HepG2 (cell line): ENCODE measurements around the gene PAN2. TPM values are rescaled to one million over a fixed set of nuclear protein-coding genes. Genes with fewer than 3 reads are reported as not detected.

ENCODE experiments used
- ATAC-seq: fragments of 200-7000 bp; cut with Tn5 transposase; 3 replicates; pipeline ENCODE4 v1.9.1; 2020; ENCODE audit warnings: mild to moderate bottlenecking, moderate library complexity
- BruUV-seq: library from RNA; stranded (reverse); fragments of 400-500 nt; replicated peaks from 2 replicates; lab custom pipeline; 2021; lab: Mats Ljungman, UMichigan
- CTCF ChIA-PET: fragments of 300-600 bp; formaldehyde crosslinking; extraction: SDS; loops from one replicate; lab custom pipeline; 2021; ENCODE audit warnings: low total read pairs, inconsistent platforms, low intra/inter-chr PET ratio; lab: Yijun Ruan, JAX
- POLR2A ChIA-PET: fragments of 350-600 bp; sonication (Branson Sonifier 250); formaldehyde crosslinking; loops from one replicate; lab custom pipeline; 2020; ENCODE audit warnings: antibody characterized with exemption, inconsistent platforms; lab: Yijun Ruan, JAX
- DNase-seq: peaks from one replicate; pipeline ENCODE4 v3.0.0-alpha.2; 2015; ENCODE audit warnings: low spot score
- FAIRE-seq: peaks from 3 replicates; lab custom pipeline; 2011; peaks lifted over from hg19 to GRCh38; lab: Jason Lieb, UNC
- H2AFZ ChIP-seq: one replicate; pipeline ENCODE4 v1.6.1; 2011; ENCODE audit warnings: low read length, inconsistent platforms
- H3K27ac ChIP-seq: fragments of 300-600 bp; 3 replicates; pipeline ENCODE4 v1.8.0; 2011; ENCODE audit warnings: mixed run types, mild to moderate bottlenecking, mixed read lengths, low read length, inconsistent platforms; ENCODE audit not compliant: insufficient read depth; ENCODE audit errors: extremely low read length
- H3K27me3 ChIP-seq, 2 experiments: fragments of 200-600 bp in 1 of 2; 2 replicates in 1 of 2; 3 replicates in 1 of 2; pipeline versions ENCODE4 v1.6.0 to v1.8.0; 2011; ENCODE audit warnings: low read length in 2 of 2, mild to moderate bottlenecking in 2 of 2, moderate library complexity in 2 of 2, inconsistent platforms in 1 of 2; ENCODE audit not compliant: insufficient read depth in 2 of 2, control insufficient read depth in 1 of 2
- H3K36me3 ChIP-seq, 2 experiments: fragments of 200-600 bp in 1 of 2; replicated peaks in 1 of 2; 2 replicates in 1 of 2; 3 replicates in 1 of 2; pipeline versions ENCODE4 v1.5.1 to v1.8.0; 2011; ENCODE audit warnings: low read length in 2 of 2, inconsistent platforms in 1 of 2; ENCODE audit not compliant: insufficient read depth in 2 of 2, control insufficient read depth in 1 of 2
- H3K4me1 ChIP-seq: 2 replicates; pipeline ENCODE4 v1.5.1; 2012; ENCODE audit warnings: low read length, inconsistent platforms; ENCODE audit not compliant: insufficient read depth
- H3K4me2 ChIP-seq: 2 replicates; pipeline ENCODE4 v1.6.0; 2011; ENCODE audit warnings: low read depth, low read length, inconsistent platforms
- H3K4me3 ChIP-seq, 3 experiments: fragments of 200-600 bp in 1 of 3; sonication (generic), shearing (Covaris generic) in 1 of 3; replicated peaks in 1 of 3; 2 replicates each; pipeline ENCODE4 v1.5.1; 2011 to 2016; ENCODE audit warnings: low read length in 3 of 3, inconsistent platforms in 2 of 3, low read depth in 2 of 3, mild to moderate bottlenecking in 2 of 3, control low read depth in 1 of 3, mixed read lengths in 1 of 3; ENCODE audit not compliant: insufficient read depth in 1 of 3
- H3K79me2 ChIP-seq: one replicate; pipeline ENCODE4 v1.6.1; 2011; ENCODE audit warnings: low read length, inconsistent platforms; ENCODE audit not compliant: insufficient read depth
- H3K9ac ChIP-seq: 2 replicates; pipeline ENCODE4 v1.6.0; 2011; ENCODE audit warnings: mild to moderate bottlenecking, low read depth, low read length, inconsistent platforms; ENCODE audit not compliant: insufficient read depth
- H3K9me3 ChIP-seq: 2 replicates; pipeline ENCODE4 v1.5.1; 2012; ENCODE audit warnings: mild to moderate bottlenecking, low read length
- H4K20me1 ChIP-seq: 2 replicates; pipeline ENCODE4 v1.6.0; 2011; ENCODE audit warnings: inconsistent platforms, mild to moderate bottlenecking, low read length, moderate library complexity; ENCODE audit not compliant: insufficient read depth
- PCBP2 ChIP-seq: fragments of 200-400 bp; formaldehyde crosslinking; optimal IDR thresholded peaks from 2 replicates; pipeline ENCODE3; 2018; ENCODE audit warnings: low read length, low read depth; ENCODE audit not compliant: poor library complexity, severe bottlenecking
- ZBTB20 ChIP-seq: sonication (generic); formaldehyde crosslinking; IDR thresholded peaks from 2 replicates; pipeline ENCODE4 v1.8.1; 2023; ENCODE audit warnings: missing genetic modification reagents, low read depth, mild to moderate bottlenecking, borderline replicate concordance
- WGBS: methylation state at CpG from one replicate; pipeline ENCODE4 v1.1.6; 2017; ENCODE audit warnings: low lambda C conversion rate; 5-methylcytosine and 5-hydroxymethylcytosine counted together
- in situ Hi-C: cut with HindIII; loops from 2 replicates; pipeline ENCODE4 v1.10.0; 2017; ENCODE audit warnings: low pct_unique_long_range_greater_than_20kb; ENCODE audit not compliant: extremely low pct_ligation_motif_present
- intact Hi-C: fragments of 100-400 bp; cut with micrococcal nuclease; formaldehyde crosslinking; loops from one replicate; pipeline ENCODE4 v1.10.0; 2022; ENCODE audit not compliant: unreplicated experiment
- polyA plus RNA-seq, 8 experiments: library from polyadenylated mRNA; depleted of rRNA in 3 of 8; stranded (reverse) in 7 of 8; unstranded in 1 of 8; fragments of >200 nt; fragmentation: Illumina TruSeq in 4 of 8; extraction: Trizol in 4 of 8; gene quantifications; 2 replicates each; pipeline versions ENCODE4 v1.2.1 to v1.2.3, GENCODE V29; 2011 to 2016; ENCODE audit warnings: low read depth in 4 of 8, missing spikeins in 1 of 8, mixed read lengths in 1 of 8; ENCODE audit not compliant: insufficient read depth in 1 of 8
- total RNA-seq, 5 experiments: library from RNA; depleted of rRNA; stranded (reverse); fragments of >200 nt; fragmentation: Illumina TruSeq; extraction: Trizol; gene quantifications; 2 replicates each; pipeline ENCODE4 v1.2.3, GENCODE V29; 2016; ENCODE audit warnings: low read depth in 1 of 5
- TF ChIP-seq, protein P1 (sequence below): IDR thresholded peaks from 2 replicates; pipeline ENCODE4 v1.6.1; 2016; ENCODE audit warnings: control low read depth

Gene PAN2
- total and polyA plus RNA-seq, 2 of the 13 experiments (the other 11 are each of a cell fraction or from before 2014, with no cell fraction given) = 27.2 to 61.1 TPM

DNA sequence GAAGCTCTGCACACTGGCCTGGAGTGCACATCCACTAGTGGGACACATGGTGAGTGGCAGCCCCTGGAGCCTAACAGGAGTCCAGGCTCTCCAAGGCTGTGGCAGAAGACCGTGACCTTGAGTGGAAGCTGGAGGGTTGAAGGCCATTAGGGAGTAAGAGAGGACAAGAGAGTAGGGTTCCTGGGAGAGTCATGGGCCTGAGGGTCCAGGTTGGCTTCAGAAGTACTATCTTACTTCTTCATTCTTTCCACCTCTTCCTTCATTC is 5.3 kb upstream of the PAN2 start (continued):
- TF ChIP-seq, protein P1, sequence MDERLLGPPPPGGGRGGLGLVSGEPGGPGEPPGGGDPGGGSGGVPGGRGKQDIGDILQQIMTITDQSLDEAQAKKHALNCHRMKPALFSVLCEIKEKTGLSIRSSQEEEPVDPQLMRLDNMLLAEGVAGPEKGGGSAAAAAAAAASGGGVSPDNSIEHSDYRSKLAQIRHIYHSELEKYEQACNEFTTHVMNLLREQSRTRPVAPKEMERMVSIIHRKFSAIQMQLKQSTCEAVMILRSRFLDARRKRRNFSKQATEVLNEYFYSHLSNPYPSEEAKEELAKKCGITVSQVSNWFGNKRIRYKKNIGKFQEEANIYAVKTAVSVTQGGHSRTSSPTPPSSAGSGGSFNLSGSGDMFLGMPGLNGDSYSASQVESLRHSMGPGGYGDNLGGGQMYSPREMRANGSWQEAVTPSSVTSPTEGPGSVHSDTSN (CRISPR knock-in tag) = peak; percentile 34; the same call in 1 of the 2 replicates

DNA sequence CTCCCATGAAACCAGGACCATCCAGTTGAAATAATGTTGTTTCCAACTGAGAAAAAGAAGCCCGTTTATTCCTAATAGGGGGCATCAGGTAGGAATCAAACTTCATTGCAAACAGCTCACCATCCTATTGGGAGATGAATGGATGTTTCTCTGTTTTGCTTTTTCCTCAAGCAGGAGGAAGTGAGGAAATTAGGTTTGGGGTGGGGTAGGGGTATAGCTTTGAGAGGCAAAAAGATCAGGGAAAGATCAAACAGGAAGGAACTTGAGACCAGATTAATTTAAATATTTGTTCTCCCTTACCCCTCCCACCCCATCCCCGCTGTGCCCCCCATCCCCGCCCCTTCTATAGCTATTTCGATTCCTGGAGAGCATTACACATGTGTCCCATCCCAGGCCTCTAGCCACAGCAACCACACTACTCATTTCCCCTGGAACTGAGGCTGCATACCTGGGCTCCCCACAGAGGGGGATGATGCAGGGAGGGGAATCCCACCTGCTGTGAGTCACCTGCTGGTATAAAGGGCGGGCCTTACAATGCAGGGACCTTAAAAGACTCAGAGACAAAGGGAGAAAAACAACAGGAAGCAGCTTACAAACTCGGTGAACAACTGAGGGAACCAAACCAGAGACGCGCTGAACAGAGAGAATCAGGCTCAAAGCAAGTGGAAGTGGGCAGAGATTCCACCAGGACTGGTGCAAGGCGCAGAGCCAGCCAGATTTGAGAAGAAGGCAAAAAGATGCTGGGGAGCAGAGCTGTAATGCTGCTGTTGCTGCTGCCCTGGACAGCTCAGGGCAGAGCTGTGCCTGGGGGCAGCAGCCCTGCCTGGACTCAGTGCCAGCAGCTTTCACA is 4.7 kb upstream of the PAN2 start, which contains the start of gene IL23A:
Gene IL23A, plus strand, starts transcription at position 577 of the 850 bp plus-strand sequence. Its CDS starts 161 bp downstream, at position 738.
- Histone ChIP-seq H3K4me3 (no peak within 1 kb of the TSS), H3K4me2 (no peak within 1 kb of the TSS), H3K79me2 (no peaks in the 10 kb centered on the region), H3K27me3 (no peaks in the 10 kb centered on the region; a peak in 1 of 5 replicates), H3K27ac (no peak within 1 kb of the TSS), H3K9me3 (no peaks in the 10 kb centered on the region), H3K4me1 (peaks cover 46% of the 10 kb centered on the region), H4K20me1 (no peaks in the 10 kb centered on the region), H3K36me3 (peaks cover 0 to 11% of the 10 kb centered on the region in 2 experiments; a peak in 4 of 5 replicates), H2AFZ (no peak within 1 kb of the TSS), H3K9ac (no peak within 1 kb of the TSS)
- intact Hi-C loops (no loop called here), in situ Hi-C loops (no loop called here)
- WGBS = 67% methylated on average over 9 of the region's 9 CpGs
- no peak for TF ChIP-seq ZBTB20 (CRISPR knock-in tag)
- peak; percentile 45 for TF ChIP-seq PCBP2
- POLR2A ChIA-PET = interaction anchor here (1.2 to 3.3 kb wide), 5 partner anchors 21 to 72 kb away, joined by 3 to 20 read pairs (median 6); partner anchors contain the start of genes APOF, CNPY2, COQ10A and STAT2
- DNase-seq = no peak
- BruUV-seq = no TSS peak
- no peak for FAIRE-seq
- peak; percentile 45 for ATAC-seq
- CTCF ChIA-PET = no interaction called here
